Measurements from ENCODE around the gene CENPM.

The CENPM gene

GRCh38 chr22:41966607-41967240 lies 19.8 kb upstream of the CENPM start:
- no peak for DNase-seq (ENCODE audit: low read depth)
- no peak overlapping the region for H3K4me3 ChIP-seq (ENCODE audit: low read depth, low read length)
- peak; percentile 34 for TF ChIP-seq CTCF (IDR thresholded peaks at IDR 0.05; ENCODE audit: control insufficient read depth, extremely low read depth, insufficient read depth)

- DNase-seq (ENCODE audit: low read depth), result no peak
- H3K4me3 ChIP-seq (ENCODE audit: low read depth, low read length), result no peak overlapping the region
- no peak for TF ChIP-seq CTCF (IDR thresholded peaks at IDR 0.05; ENCODE audit: control insufficient read depth, extremely low read depth, insufficient read depth)
Observed at GRCh38 chr22:41966225-41966606, 19.3 kb upstream of the CENPM start.

GRCh38 chr22:41964112-41964491 lies 17.1 kb upstream of the CENPM start:
- no peak for DNase-seq (ENCODE audit: low read depth)
- TF ChIP-seq CTCF (IDR thresholded peaks at IDR 0.05; ENCODE audit: control insufficient read depth, extremely low read depth, insufficient read depth), result no peak

GRCh38 chr22:41963453-41964111 lies 16.6 kb upstream of the CENPM start:
- H3K4me3 ChIP-seq (ENCODE audit: low read depth, low read length), result no peak overlapping the region
- TF ChIP-seq CTCF (IDR thresholded peaks at IDR 0.05; ENCODE audit: control insufficient read depth, extremely low read depth, insufficient read depth), result no peak
- no peak for DNase-seq (ENCODE audit: low read depth)

More at GRCh38 chr22:41964112-41964491, 17.1 kb upstream of the CENPM start:
- H3K4me3 ChIP-seq (ENCODE audit: low read depth, low read length), result no peak overlapping the region

- no peak overlapping the region for H3K4me3 ChIP-seq (ENCODE audit: low read depth, low read length)
- no peak for TF ChIP-seq CTCF (IDR thresholded peaks at IDR 0.05; ENCODE audit: control insufficient read depth, extremely low read depth, insufficient read depth)
- no peak for DNase-seq (ENCODE audit: low read depth)
Observed at GRCh38 chr22:41957941-41958556, 11.1 kb upstream of the CENPM start.

- no peak for TF ChIP-seq CTCF (IDR thresholded peaks at IDR 0.05; ENCODE audit: control insufficient read depth, extremely low read depth, insufficient read depth)
- H3K4me3 ChIP-seq (ENCODE audit: low read depth, low read length), result no peak overlapping the region
- DNase-seq (ENCODE audit: low read depth), result no peak
Observed at GRCh38 chr22:41952713-41953112, 5.8 kb upstream of the CENPM start.
